Bronchial epithelial cell (primary cell): ENCODE measurements around the gene RGS11. TPM values are rescaled to one million over a fixed set of nuclear protein-coding genes. Genes with fewer than 3 reads are reported as not detected.

Experiments used
- DNase-seq: peaks from one replicate; pipeline ENCODE4 v3.0.0-alpha.2; 2010; ENCODE audit warnings: low read depth
- FAIRE-seq: peaks from 2 replicates; lab custom pipeline; 2011; peaks lifted over from hg19 to GRCh38; lab: Jason Lieb, UNC
- H3K27me3 ChIP-seq: 2 replicates; pipeline ENCODE4 v1.5.1; 2011; ENCODE audit warnings: low read length; ENCODE audit not compliant: control insufficient read depth, insufficient read depth
- H3K36me3 ChIP-seq: 2 replicates; pipeline ENCODE4 v1.5.1; 2011; ENCODE audit warnings: low read length; ENCODE audit not compliant: control insufficient read depth, insufficient read depth
- H3K4me3 ChIP-seq: 2 replicates; pipeline ENCODE4 v1.5.1; 2011; ENCODE audit warnings: mild to moderate bottlenecking, low read depth, low read length, control low read depth
- total RNA-seq: library from RNA; depleted of rRNA; stranded (reverse); fragments of >200 nt; gene quantifications from 2 replicates; pipeline ENCODE4 v1.2.1, GENCODE V29; 2014
- TF ChIP-seq, protein P1 (sequence below): IDR thresholded peaks from 2 replicates; pipeline ENCODE4 v1.5.1; 2011; ENCODE audit warnings: mild to moderate bottlenecking, moderate library complexity, low read length, control low read depth, inconsistent platforms; ENCODE audit not compliant: insufficient read depth, severe bottlenecking

The RGS11 gene
- total RNA-seq, 1 donor from 2014 or later: not detected

DNA sequence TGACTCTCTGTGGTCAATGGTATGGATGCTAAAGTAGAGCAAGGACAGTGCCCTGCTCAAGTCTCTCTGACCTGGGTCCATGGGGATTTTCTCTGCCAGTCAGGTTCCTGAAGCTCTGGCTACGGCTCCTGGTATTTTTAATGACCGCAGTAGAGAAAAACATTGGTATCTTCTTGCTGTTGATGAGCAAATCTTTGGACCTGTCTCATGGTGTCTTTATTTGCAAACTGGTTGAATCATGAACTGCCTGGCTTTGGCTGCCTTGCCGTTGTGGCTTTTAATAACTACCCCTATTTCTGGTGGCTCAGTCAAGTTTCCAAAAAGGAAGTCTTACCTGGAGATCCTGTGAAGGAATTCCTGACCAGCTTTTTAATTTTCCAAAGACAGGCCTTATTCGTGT, 32.4 kb downstream of the RGS11 start:
- TF ChIP-seq, protein P1, sequence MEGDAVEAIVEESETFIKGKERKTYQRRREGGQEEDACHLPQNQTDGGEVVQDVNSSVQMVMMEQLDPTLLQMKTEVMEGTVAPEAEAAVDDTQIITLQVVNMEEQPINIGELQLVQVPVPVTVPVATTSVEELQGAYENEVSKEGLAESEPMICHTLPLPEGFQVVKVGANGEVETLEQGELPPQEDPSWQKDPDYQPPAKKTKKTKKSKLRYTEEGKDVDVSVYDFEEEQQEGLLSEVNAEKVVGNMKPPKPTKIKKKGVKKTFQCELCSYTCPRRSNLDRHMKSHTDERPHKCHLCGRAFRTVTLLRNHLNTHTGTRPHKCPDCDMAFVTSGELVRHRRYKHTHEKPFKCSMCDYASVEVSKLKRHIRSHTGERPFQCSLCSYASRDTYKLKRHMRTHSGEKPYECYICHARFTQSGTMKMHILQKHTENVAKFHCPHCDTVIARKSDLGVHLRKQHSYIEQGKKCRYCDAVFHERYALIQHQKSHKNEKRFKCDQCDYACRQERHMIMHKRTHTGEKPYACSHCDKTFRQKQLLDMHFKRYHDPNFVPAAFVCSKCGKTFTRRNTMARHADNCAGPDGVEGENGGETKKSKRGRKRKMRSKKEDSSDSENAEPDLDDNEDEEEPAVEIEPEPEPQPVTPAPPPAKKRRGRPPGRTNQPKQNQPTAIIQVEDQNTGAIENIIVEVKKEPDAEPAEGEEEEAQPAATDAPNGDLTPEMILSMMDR: no peak
- FAIRE-seq: no peak
- no peak overlapping the region for H3K4me3 ChIP-seq
- no peak for DNase-seq
- no peaks in the 10 kb centered on the region for H3K27me3 ChIP-seq
- no peaks in the 10 kb centered on the region for H3K36me3 ChIP-seq

GRCh38 chr16:242281-242680, 33.5 kb downstream of the RGS11 start:
- Histone ChIP-seq H3K4me3 (no peak overlapping the region), H3K27me3 (no peaks in the 10 kb centered on the region), H3K36me3 (no peaks in the 10 kb centered on the region)
- TF ChIP-seq, protein P1: no peak
- DNase-seq (no peak), FAIRE-seq (no peak)

- no peak for FAIRE-seq
- Histone ChIP-seq H3K36me3 (no peaks in the 10 kb centered on the region), H3K4me3 (no peak overlapping the region), H3K27me3 (no peaks in the 10 kb centered on the region)
- TF ChIP-seq, protein P1: no peak
- DNase-seq: no peak
Observed at GRCh38 chr16:240559-240958, 35.2 kb downstream of the RGS11 start.

GRCh38 chr16:239948-240277, 35.8 kb downstream of the RGS11 start:
- TF ChIP-seq, protein P1: no peak
- no peaks in the 10 kb centered on the region for H3K36me3 ChIP-seq
- DNase-seq (no peak), FAIRE-seq (peak; percentile 23)
- H3K27me3 ChIP-seq: no peaks in the 10 kb centered on the region
- H3K4me3 ChIP-seq: no peak overlapping the region

DNA sequence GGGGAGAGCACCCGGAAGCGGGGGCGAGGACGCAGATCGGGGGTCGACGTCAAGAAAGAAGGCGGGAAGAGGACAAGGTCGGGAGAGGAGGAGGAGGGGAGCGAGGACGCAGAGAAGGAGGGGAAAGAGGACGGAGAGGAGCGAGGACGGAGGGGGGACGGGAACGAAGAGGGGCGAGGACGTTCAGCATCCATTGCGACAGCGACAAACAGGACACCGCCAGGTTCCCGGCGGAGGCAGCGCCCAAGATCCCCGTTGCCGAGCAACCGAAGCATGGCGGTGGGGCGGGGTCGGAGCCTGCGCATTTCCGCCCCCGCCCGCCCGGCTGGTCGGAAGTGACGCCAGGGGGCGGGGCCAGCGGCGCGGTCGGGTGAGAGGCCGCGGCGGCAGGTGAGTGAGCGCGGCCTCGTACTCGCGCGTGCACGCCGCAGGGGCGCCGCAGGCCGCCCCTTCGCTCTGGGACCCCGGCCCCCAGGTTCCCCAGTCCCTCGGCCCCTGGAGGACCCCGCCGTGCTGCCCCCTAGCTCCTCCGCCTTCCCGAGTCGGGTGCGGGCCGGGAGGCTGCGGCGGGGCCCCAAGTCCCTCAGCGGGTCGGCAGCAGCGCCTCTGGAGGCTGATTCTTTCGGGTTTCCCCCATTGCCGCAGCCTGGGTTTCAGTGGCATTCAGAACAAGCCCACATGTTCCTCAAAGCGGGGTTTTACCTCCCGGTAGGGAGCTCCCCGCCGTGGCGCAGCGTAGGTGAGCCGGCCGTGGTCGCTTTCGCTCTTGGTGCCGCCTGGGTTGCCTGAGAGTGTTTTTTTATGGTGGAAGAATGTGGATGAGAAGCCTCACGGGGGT, 41.1 kb downstream of the RGS11 start, which contains the start of gene FAM234A:
Gene FAM234A, plus strand, starts transcription at position 354 of the 838 bp plus-strand sequence. CDS start 19,593 bp downstream, outside the sequence.
- Histone ChIP-seq H3K4me3 (peak within 1 kb of the TSS; percentile 86), H3K36me3 (no peaks in the 10 kb centered on the region), H3K27me3 (no peaks in the 10 kb centered on the region)
- TF ChIP-seq, protein P1: peak; percentile 63
- no peak for FAIRE-seq
- DNase-seq: peak; percentile 74
